ENCODE data around the gene FES.

FES gene

GRCh38 chr15:90936823-90937222 is 52.5 kb downstream of the FES start:
- Histone ChIP-seq H3K4me3 (ENCODE audit: low read length) (no peak overlapping the region), H3K9me3 (ENCODE audit: insufficient read depth, low read depth, low read length) (no peaks in the 10 kb centered on the region), H3K9ac (ENCODE audit: low read depth, low read length) (no peak overlapping the region), H3K27ac (ENCODE audit: low read depth, low read length) (no peak overlapping the region), H3K27me3 (ENCODE audit: insufficient read depth, low read length) (peaks cover 15% of the 10 kb centered on the region), H3K4me1 (ENCODE audit: insufficient read depth, low read length) (no peaks in the 10 kb centered on the region; the same call in 1 of the 2 replicates), H3K36me3 (ENCODE audit: insufficient read depth, low read length) (peaks cover 47% of the 10 kb centered on the region)
- 86% methylated on average over 1 of the region's 1 CpG for WGBS

- Histone ChIP-seq H3K9ac (ENCODE audit: low read depth, low read length) (no peak overlapping the region), H3K27me3 (ENCODE audit: insufficient read depth, low read length) (peaks cover 8% of the 10 kb centered on the region; the same call in 1 of the 2 replicates), H3K36me3 (ENCODE audit: insufficient read depth, low read length) (peaks cover 61% of the 10 kb centered on the region), H3K9me3 (ENCODE audit: insufficient read depth, low read depth, low read length) (no peaks in the 10 kb centered on the region), H3K4me3 (ENCODE audit: low read length) (no peak overlapping the region), H3K4me1 (ENCODE audit: insufficient read depth, low read length) (no peaks in the 10 kb centered on the region; the same call in 1 of the 2 replicates), H3K27ac (ENCODE audit: low read depth, low read length) (no peak overlapping the region)
- WGBS: 93% methylated on average over 5 of the region's 5 CpGs
Observed at GRCh38 chr15:90938261-90938660, 54.0 kb downstream of the FES start.

GRCh38 chr15:90939756-90940155 is 55.5 kb downstream of the FES start:
- no peak overlapping the region for H3K9ac ChIP-seq (ENCODE audit: low read depth, low read length)
- H3K27me3 ChIP-seq (ENCODE audit: insufficient read depth, low read length): no peaks in the 10 kb centered on the region
- H3K4me3 ChIP-seq (ENCODE audit: low read length): no peak overlapping the region
- 94% methylated on average over 7 of the region's 7 CpGs for WGBS
- no peaks in the 10 kb centered on the region for H3K9me3 ChIP-seq (ENCODE audit: insufficient read depth, low read depth, low read length)
- H3K36me3 ChIP-seq (ENCODE audit: insufficient read depth, low read length): peaks cover 76% of the 10 kb centered on the region
- H3K4me1 ChIP-seq (ENCODE audit: insufficient read depth, low read length): no peaks in the 10 kb centered on the region
- H3K27ac ChIP-seq (ENCODE audit: low read depth, low read length): no peak overlapping the region

DNA sequence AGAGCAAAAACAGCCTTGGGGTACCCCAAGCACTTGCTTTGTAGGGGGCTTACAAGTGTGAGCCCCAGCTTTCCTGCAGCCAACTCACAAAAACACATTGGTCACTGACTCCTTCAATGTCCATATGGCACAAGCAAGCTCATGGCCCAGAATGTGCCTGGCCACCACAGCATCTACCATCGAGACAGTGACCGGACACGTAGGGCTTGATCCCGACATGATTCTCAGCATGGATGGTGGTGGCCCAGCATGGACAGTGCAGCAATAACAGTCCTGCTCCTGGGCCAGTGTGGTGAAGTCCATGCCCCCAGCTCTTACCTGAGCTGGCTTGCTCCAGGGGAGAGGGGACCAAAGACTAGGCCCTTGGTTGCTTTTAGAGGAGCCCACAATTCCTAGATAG is 56.7 kb downstream of the FES start:
- Histone ChIP-seq H3K36me3 (ENCODE audit: insufficient read depth, low read length) (peaks cover 81% of the 10 kb centered on the region), H3K9me3 (ENCODE audit: insufficient read depth, low read depth, low read length) (no peaks in the 10 kb centered on the region), H3K27me3 (ENCODE audit: insufficient read depth, low read length) (no peaks in the 10 kb centered on the region), H3K27ac (ENCODE audit: low read depth, low read length) (no peak overlapping the region), H3K4me1 (ENCODE audit: insufficient read depth, low read length) (no peaks in the 10 kb centered on the region), H3K4me3 (ENCODE audit: low read length) (no peak overlapping the region), H3K9ac (ENCODE audit: low read depth, low read length) (no peak overlapping the region)
- WGBS: 97% methylated on average over 4 of the region's 4 CpGs

DNA sequence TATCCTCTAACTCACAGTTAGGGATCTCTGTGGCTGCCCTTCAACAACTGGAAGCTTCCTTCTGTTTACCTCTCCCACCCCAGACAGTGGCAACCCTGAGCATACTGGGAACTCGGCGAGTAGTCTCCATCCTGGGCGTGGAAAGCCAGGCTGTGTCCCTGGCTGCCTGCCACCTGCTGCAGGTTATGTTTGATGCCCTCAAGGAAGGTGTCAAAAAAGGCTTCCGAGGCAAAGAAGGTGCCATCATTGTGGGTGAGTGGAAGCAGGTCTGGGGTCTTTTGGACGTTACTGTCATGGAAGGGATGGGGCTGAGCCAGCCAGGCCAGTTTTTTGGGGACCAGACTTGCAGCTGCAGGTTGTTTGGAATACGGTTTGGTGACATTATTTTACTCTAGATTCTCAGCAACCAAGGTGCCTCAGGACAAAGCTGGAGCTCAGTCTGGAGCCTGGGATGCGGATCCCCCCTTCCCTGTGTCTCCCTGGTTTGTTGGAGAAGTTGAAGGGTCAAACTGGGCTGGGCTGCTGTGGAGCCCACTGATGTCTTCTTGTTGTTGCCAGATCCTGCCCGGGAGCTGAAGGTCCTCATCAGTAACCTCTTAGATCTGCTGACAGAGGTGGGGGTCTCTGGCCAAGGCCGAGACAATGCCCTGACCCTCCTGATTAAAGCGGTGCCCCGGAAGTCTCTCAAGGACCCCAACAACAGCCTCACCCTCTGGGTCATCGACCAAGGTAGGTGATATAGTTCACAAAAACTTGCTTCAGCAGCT is 58.2 kb downstream of the FES start:
- WGBS: 96% methylated on average over 12 of the region's 12 CpGs
- no peak overlapping the region for H3K27ac ChIP-seq (ENCODE audit: low read depth, low read length)
- H3K36me3 ChIP-seq (ENCODE audit: insufficient read depth, low read length): peaks cover 85% of the 10 kb centered on the region
- H3K9me3 ChIP-seq (ENCODE audit: insufficient read depth, low read depth, low read length): no peaks in the 10 kb centered on the region
- no peak overlapping the region for H3K9ac ChIP-seq (ENCODE audit: low read depth, low read length)
- no peaks in the 10 kb centered on the region for H3K4me1 ChIP-seq (ENCODE audit: insufficient read depth, low read length)
- H3K4me3 ChIP-seq (ENCODE audit: low read length): no peak overlapping the region
- H3K27me3 ChIP-seq (ENCODE audit: insufficient read depth, low read length): no peaks in the 10 kb centered on the region

DNA sequence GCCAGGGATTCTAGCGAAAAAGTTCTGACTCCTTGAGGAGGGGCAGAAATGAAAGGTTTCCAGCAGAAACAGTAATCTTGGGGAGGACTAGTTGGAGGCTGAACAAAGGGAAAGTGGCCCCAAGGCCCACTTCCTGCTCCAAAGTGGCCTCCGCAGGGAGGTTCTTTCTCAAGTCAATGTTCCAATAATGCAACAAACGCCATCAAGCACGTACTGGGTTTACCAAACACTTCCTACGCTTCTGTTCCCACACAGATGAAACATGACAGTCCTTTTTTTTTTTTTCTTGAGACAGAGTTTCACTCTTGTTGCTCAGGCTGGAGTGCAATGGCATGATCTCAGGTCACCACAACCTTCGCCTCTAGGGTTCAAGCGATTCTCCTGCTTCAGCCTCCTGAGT is 60.8 kb downstream of the FES start:
- WGBS: 98% methylated on average over 7 of the region's 7 CpGs
- H3K36me3 ChIP-seq (ENCODE audit: insufficient read depth, low read length): peaks cover 85% of the 10 kb centered on the region

More for the DNA sequence above, 60.8 kb downstream of the FES start:
- Histone ChIP-seq H3K27me3 (ENCODE audit: insufficient read depth, low read length) (no peaks in the 10 kb centered on the region), H3K9ac (ENCODE audit: low read depth, low read length) (no peak overlapping the region), H3K4me3 (ENCODE audit: low read length) (no peak overlapping the region), H3K4me1 (ENCODE audit: insufficient read depth, low read length) (no peaks in the 10 kb centered on the region), H3K27ac (ENCODE audit: low read depth, low read length) (no peak overlapping the region), H3K9me3 (ENCODE audit: insufficient read depth, low read depth, low read length) (no peaks in the 10 kb centered on the region)

All from HUES64 (cell line).